ENCODE data around the gene FAM222A. TPM values are rescaled to one million over a fixed set of nuclear protein-coding genes. Genes with fewer than 3 reads are reported as not detected.

FAM222A gene
- total RNA-seq, 6 experiments from 2014 or later = 0.34 to 4.3 (median 1.2) TPM

DNA sequence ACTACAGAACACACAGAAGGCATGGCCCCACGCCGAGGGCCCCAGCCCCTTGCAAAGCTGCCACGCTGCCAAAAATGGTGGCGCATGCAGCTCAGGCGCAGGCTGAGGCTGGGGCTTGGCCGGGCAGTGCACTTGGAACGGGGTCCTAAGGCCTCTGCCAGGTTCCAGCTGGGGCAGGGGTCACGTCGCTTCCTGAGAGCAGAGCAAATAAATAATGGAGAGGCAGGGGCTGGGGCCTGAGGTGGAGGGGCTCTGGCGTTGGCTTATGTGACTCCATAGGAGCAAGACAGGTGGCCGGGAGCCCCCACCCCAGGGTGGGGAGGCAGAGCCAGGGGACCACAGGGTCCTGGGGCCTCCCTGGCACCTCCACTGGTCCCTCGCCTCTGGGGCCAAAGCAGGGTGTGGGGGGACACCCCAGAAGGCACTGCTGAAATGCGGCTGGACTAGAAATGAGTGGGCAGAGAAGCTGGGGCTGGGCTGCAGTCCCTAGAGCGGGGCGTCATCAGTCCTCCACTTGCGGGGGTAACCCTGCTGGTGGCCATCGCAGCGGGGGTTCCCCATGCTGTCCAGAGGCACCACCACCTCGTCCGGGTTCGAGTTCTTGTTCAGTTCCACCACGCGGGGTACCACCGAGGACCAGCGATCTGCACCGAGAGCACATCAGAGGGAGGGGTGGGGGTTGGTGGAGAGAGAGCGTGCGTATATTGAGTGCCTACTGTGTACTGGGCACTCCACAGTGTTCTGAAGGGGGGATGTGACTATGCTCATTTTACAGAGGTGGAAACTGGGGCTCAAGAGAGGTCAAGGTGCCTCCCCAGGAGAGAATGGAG lies 69.7 kb downstream of the FAM222A start:
- ATAC-seq (peak in 1 of 4 donors; percentile 15), DNase-seq (no peak)
- Histone ChIP-seq H3K4me3 (no peak overlapping the region), H3K36me3 (peaks cover 0 to 20% (median 4%) of the 10 kb centered on the region in 4 donors), H3K27me3 (no peaks in the 10 kb centered on the region), H3K4me1 (no peaks in the 10 kb centered on the region), H3K9me3 (no peaks in the 10 kb centered on the region), H3K27ac (no peak overlapping the region)
- TF ChIP-seq, protein P1, sequence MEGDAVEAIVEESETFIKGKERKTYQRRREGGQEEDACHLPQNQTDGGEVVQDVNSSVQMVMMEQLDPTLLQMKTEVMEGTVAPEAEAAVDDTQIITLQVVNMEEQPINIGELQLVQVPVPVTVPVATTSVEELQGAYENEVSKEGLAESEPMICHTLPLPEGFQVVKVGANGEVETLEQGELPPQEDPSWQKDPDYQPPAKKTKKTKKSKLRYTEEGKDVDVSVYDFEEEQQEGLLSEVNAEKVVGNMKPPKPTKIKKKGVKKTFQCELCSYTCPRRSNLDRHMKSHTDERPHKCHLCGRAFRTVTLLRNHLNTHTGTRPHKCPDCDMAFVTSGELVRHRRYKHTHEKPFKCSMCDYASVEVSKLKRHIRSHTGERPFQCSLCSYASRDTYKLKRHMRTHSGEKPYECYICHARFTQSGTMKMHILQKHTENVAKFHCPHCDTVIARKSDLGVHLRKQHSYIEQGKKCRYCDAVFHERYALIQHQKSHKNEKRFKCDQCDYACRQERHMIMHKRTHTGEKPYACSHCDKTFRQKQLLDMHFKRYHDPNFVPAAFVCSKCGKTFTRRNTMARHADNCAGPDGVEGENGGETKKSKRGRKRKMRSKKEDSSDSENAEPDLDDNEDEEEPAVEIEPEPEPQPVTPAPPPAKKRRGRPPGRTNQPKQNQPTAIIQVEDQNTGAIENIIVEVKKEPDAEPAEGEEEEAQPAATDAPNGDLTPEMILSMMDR (IDR thresholded peaks at IDR 0.05) = no peak
- TF ChIP-seq POLR2A (IDR thresholded peaks at IDR 0.05) = no peak
- WGBS (ENCODE audit: insufficient coverage, low coverage, low lambda C conversion rate, missing lambda C conversion rate) = 65% methylated on average over 13 of the region's 28 CpGs
- intact Hi-C loops (cut with DNase I) = no loop called here

DNA sequence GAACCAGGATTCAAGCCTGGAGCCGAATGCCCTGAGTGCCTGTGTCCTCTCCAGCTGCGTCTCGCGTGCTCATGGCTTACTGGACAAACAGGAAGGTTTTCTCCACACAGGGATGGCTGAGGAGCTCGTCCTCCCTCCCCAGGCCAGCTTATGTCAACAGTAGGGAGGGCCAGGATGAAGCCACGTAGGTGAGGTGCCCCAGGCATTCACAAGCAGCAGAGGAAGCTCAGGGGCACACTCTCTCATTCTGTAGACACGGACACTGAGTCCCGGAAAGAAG lies 70.3 kb downstream of the FAM222A start:
- TF ChIP-seq, protein P1 (IDR thresholded peaks at IDR 0.05) = no peak
- no peak for TF ChIP-seq POLR2A (IDR thresholded peaks at IDR 0.05)
- 83% methylated on average over 4 of the region's 8 CpGs for WGBS (ENCODE audit: insufficient coverage, low coverage, low lambda C conversion rate, missing lambda C conversion rate)
- H3K27ac ChIP-seq = no peak overlapping the region
- H3K36me3 ChIP-seq = peaks cover 0 to 21% (median 4%) of the 10 kb centered on the region in 4 donors
- no peaks in the 10 kb centered on the region for H3K9me3 ChIP-seq
- intact Hi-C loops (cut with DNase I) = no loop called here
- DNase-seq = no peak
- no peaks in the 10 kb centered on the region for H3K27me3 ChIP-seq
- no peak overlapping the region for H3K4me3 ChIP-seq
- no peaks in the 10 kb centered on the region for H3K4me1 ChIP-seq
- ATAC-seq = no peak

DNA sequence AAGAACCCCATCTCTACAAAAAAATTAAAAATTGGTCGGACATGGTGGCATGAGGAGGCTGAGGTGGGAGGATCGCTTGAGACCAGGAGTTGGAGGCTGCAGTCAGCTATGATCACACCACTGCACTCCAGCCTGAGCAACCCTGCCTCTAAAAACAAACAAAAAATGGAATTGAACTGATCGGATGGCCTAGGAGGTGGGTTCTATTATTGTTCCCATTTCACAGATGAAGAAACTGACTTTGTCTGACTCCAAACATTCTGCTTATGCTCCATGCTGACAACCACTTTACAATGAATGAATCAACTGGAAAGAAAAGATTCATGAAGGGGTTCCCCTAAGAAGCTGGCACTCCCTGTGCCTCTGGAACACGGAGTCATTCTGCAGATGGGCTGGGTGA lies 72.2 kb downstream of the FAM222A start:
- TF ChIP-seq, protein P1 (IDR thresholded peaks at IDR 0.05) = no peak
- TF ChIP-seq POLR2A (IDR thresholded peaks at IDR 0.05) = no peak
- H3K4me1 ChIP-seq = no peaks in the 10 kb centered on the region
- H3K27ac ChIP-seq = no peak overlapping the region
- peaks cover 0 to 21% (median 4%) of the 10 kb centered on the region in 4 donors for H3K36me3 ChIP-seq
- no peak for DNase-seq
- 61% methylated on average over 3 of the region's 4 CpGs for WGBS (ENCODE audit: insufficient coverage, low coverage, low lambda C conversion rate, missing lambda C conversion rate)
- H3K9me3 ChIP-seq = no peaks in the 10 kb centered on the region
- intact Hi-C loops (cut with DNase I) = no loop called here
- no peak overlapping the region for H3K4me3 ChIP-seq
- no peaks in the 10 kb centered on the region for H3K27me3 ChIP-seq
- ATAC-seq = no peak

DNA sequence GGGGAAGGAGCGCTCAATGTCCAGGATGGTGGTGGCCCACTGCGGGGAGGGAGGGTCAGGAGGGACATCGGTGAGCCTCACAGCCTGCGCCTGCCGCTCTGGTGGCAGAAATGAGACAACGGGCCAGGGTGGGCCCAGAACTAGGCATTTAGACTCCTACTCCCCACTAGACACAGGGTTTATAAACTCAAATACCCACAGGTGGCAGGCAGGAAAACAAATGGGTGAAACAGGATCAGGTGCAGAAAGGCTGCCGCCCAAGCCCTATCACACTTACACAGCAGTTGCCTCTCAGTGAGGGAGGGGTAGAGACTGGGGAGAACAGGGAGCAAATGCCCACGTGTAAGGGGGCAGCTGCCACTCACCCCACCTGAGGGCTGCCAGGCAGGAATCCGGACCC lies 73.2 kb downstream of the FAM222A start:
- TF ChIP-seq POLR2A (IDR thresholded peaks at IDR 0.05) = no peak
- TF ChIP-seq, protein P1 (IDR thresholded peaks at IDR 0.05) = no peak

More for the DNA sequence above, 73.2 kb downstream of the FAM222A start:
- no peak overlapping the region for H3K4me3 ChIP-seq
- H3K27ac ChIP-seq = no peak overlapping the region
- ATAC-seq (no peak), DNase-seq (no peak)
- intact Hi-C loops (cut with DNase I) = no loop called here
- 94% methylated on average over 6 of the region's 9 CpGs for WGBS (ENCODE audit: insufficient coverage, low coverage, low lambda C conversion rate, missing lambda C conversion rate)
- no peaks in the 10 kb centered on the region for H3K9me3 ChIP-seq
- H3K36me3 ChIP-seq = peaks cover 0 to 21% (median 4%) of the 10 kb centered on the region in 4 donors
- no peaks in the 10 kb centered on the region for H3K27me3 ChIP-seq
- no peaks in the 10 kb centered on the region for H3K4me1 ChIP-seq

Measured in right lobe of liver (tissue), 6 donors.